Naive thymus-derived CD4-positive, alpha-beta T cell (primary cell): Measurements from ENCODE around the gene CLCN5. TPM values are rescaled to one million over a fixed set of nuclear protein-coding genes. Genes with fewer than 3 reads are reported as not detected.

Source experiments
- microRNA-seq: library from miRNA; unstranded; fragments of <30 nt; microRNA quantifications from one replicate; pipeline ENCODE4 v1.2.0, GENCODE V29; 2022; ENCODE audit warnings: borderline microRNAs expressed
- polyA plus RNA-seq, 2 donors: library from polyadenylated mRNA; unstranded; fragments of 300-500 nt; fragmentation: Illumina TruSeq; gene quantifications; one replicate each; pipeline ENCODE4 v1.2.3, GENCODE V29; 2021
- total RNA-seq, 6 experiments: library from RNA in 5 of 6; stranded (reverse) in 5 of 6; gene quantifications; 1 replicate in 5 of 6; 2 replicates in 1 of 6; pipeline ENCODE4 v1.2.3 and lab custom pipeline; 2021 to 2026

CLCN5 gene
- total and polyA plus RNA-seq, 7 experiments from 2014 or later: 0.50 to 3.9 (median 3.7) TPM

Small RNAs within 50 kb of the gene (microRNA-seq; reads per million reads assigned to microRNA genes)
- gene MIR188 (35.3 reads per million, percentile 42 among the genes with 10 or more reads in this experiment), gene MIR362 (71.0 reads per million, percentile 52 among the genes with 10 or more reads in this experiment), gene MIR500A (3.6 reads per million), gene MIR500B (not detected), gene MIR501 (34.7 reads per million, percentile 41 among the genes with 10 or more reads in this experiment), gene MIR502 (17.1 reads per million, percentile 30 among the genes with 10 or more reads in this experiment), gene MIR532 (520 reads per million, percentile 74 among the genes with 10 or more reads in this experiment), gene MIR660 (523 reads per million, percentile 74 among the genes with 10 or more reads in this experiment)

Other genes starting within 250 kb of the CLCN5 start
- gene PAGE1, start 226.6 kb upstream of the CLCN5 start, total RNA-seq: not detected
- not detected for gene PAGE1, start 226.6 kb upstream of the CLCN5 start, polyA plus RNA-seq
- gene PAGE4, start 93.3 kb upstream of the CLCN5 start, total RNA-seq: not detected
- gene PAGE4, start 93.3 kb upstream of the CLCN5 start, polyA plus RNA-seq: not detected
- gene USP27X, start 43.1 kb upstream of the CLCN5 start, total RNA-seq: 1 to 10 TPM; 1.8 to 9.4 (median 3.8) TPM
- 1 to 10 TPM in 1 of 2 donors, under 1 TPM in 1; 0.97 to 1.2 TPM for gene USP27X, start 43.1 kb upstream of the CLCN5 start, polyA plus RNA-seq